ENCODE data around the gene APRT. TPM values are rescaled to one million over a fixed set of nuclear protein-coding genes. Genes with fewer than 3 reads are reported as not detected.

Gene APRT
- total and polyA plus RNA-seq, 9 of the 15 experiments (the other 6 are each of a cell fraction or from before 2014, with no cell fraction given) = 41.7 to 409 (median 146) TPM

GRCh38 chr16:88799569-88800276 lies 12.0 kb downstream of the APRT start (continued):
- TF ChIP-seq BRCA1 (IDR thresholded peaks at IDR 0.05) = no peak
- TF ChIP-seq BRCA1 (CRISPR knock-in tag; IDR thresholded peaks at IDR 0.05) = no peak
- no peak for TF ChIP-seq RAD21 (CRISPR knock-in tag; conservative IDR thresholded peaks at IDR 0.05 in 1 of 2, IDR thresholded peaks at IDR 0.05 in 1 of 2)
- TF ChIP-seq ZFPM2 (CRISPR knock-in tag; IDR thresholded peaks at IDR 0.05) = no peak
- peak in 1 of 2 experiments; percentile 70 for TF ChIP-seq AFF1 (IDR thresholded peaks at IDR 0.05; ENCODE audit: low read depth in 1 of 2, partially characterized antibody in 2 of 2)
- TF ChIP-seq TCF3 (CRISPR knock-in tag; IDR thresholded peaks at IDR 0.05) = peak; percentile 96
- TF ChIP-seq ZNF253 (CRISPR knock-in tag; conservative IDR thresholded peaks at IDR 0.05) = no peak
- no peak; the same call in none of the 2 replicates for TF ChIP-seq PBX2 (CRISPR knock-in tag; IDR thresholded peaks at IDR 0.05; ENCODE audit: low read depth)
- peak; percentile 31; the same call in 1 of the 2 replicates for TF ChIP-seq PBX2 (tag; conservative IDR thresholded peaks at IDR 0.05; ENCODE audit: low read depth)
- TF ChIP-seq ZNF668 (CRISPR knock-in tag; IDR thresholded peaks at IDR 0.05) = no peak
- no peak for TF ChIP-seq ZNF146 (CRISPR knock-in tag; IDR thresholded peaks at IDR 0.05; ENCODE audit: unreplicated experiment)
- TF ChIP-seq MYNN (IDR thresholded peaks at IDR 0.05) = peak; percentile 93
- no peak for TF ChIP-seq MYNN (CRISPR knock-in tag; IDR thresholded peaks at IDR 0.05)
- TF ChIP-seq NCOR1 (IDR thresholded peaks at IDR 0.05) = peak; percentile 84
- peak; percentile 67; the same call in 1 of the 2 replicates for TF ChIP-seq ZNF197 (CRISPR knock-in tag; IDR thresholded peaks at IDR 0.05; ENCODE audit: low read depth)
